DOHH2 (cell line): ENCODE data around the gene PLK1.

ENCODE experiments used
- H3F3A ChIP-seq: fragments of 200-600 bp; sonication (generic), shearing (Covaris generic); 2 replicates; pipeline ENCODE4 v1.6.0; 2016; ENCODE audit warnings: antibody characterized with exemption, mild to moderate bottlenecking; ENCODE audit not compliant: control insufficient read depth, insufficient read depth
- H3K27ac ChIP-seq: fragments of 200-600 bp; sonication (generic); 2 replicates; pipeline ENCODE4 v1.5.1; 2014; ENCODE audit warnings: low read depth, mild to moderate bottlenecking, low read length, moderate library complexity
- H3K27me3 ChIP-seq: fragments of 200-600 bp; sonication (generic); 2 replicates; pipeline ENCODE4 v1.6.1; 2014; ENCODE audit warnings: mild to moderate bottlenecking, low read length, mixed read lengths; ENCODE audit not compliant: control insufficient read depth
- H3K36me3 ChIP-seq: fragments of 200-600 bp; sonication (generic); 2 replicates; pipeline ENCODE4 v1.6.1; 2014; ENCODE audit warnings: mild to moderate bottlenecking, low read length, moderate library complexity, mixed read lengths; ENCODE audit not compliant: control insufficient read depth
- H3K4me1 ChIP-seq: fragments of 200-600 bp; sonication (generic); 2 replicates; pipeline ENCODE4 v1.6.1; 2014; ENCODE audit warnings: mild to moderate bottlenecking, low read length, mixed read lengths; ENCODE audit not compliant: control insufficient read depth
- H3K4me2 ChIP-seq: fragments of 200-600 bp; sonication (generic); 2 replicates; pipeline ENCODE4 v1.6.0; 2014; ENCODE audit warnings: mild to moderate bottlenecking, low read length, moderate library complexity
- H3K4me3 ChIP-seq: fragments of 200-600 bp; sonication (generic); 2 replicates; pipeline ENCODE4 v1.5.1; 2014; ENCODE audit warnings: mild to moderate bottlenecking, low read length, mixed read lengths
- H3K79me2 ChIP-seq: fragments of 200-600 bp; sonication (generic); 2 replicates; pipeline ENCODE4 v1.6.1; 2014; ENCODE audit warnings: mild to moderate bottlenecking, low read length, mixed read lengths; ENCODE audit not compliant: control insufficient read depth
- H3K9me2 ChIP-seq: fragments of 200-600 bp; sonication (generic); replicated peaks from 2 replicates; pipeline ENCODE4 v1.6.1; 2014; ENCODE audit warnings: mild to moderate bottlenecking, low read length, mixed read lengths; ENCODE audit not compliant: control insufficient read depth
- H3K9me3 ChIP-seq: fragments of 200-600 bp; sonication (generic); 2 replicates; pipeline ENCODE4 v1.6.1; 2014; ENCODE audit warnings: antibody characterized with exemption, low read length, mixed read lengths; ENCODE audit not compliant: control insufficient read depth, insufficient read depth
- H4K20me1 ChIP-seq: fragments of 200-600 bp; sonication (generic); 2 replicates; pipeline ENCODE4 v1.6.0; 2014; ENCODE audit warnings: low read depth, mild to moderate bottlenecking, antibody characterized with exemption, low read length, moderate library complexity; ENCODE audit not compliant: control insufficient read depth, insufficient read depth
- CTCF ChIP-seq: fragments of 200-600 bp; sonication (generic); IDR thresholded peaks from one replicate; pipeline ENCODE4 v1.5.1; 2014; ENCODE audit warnings: antibody characterized with exemption, mild to moderate bottlenecking, low read depth, low read length; ENCODE audit not compliant: poor library complexity, severe bottlenecking
- EZH2phosphoT487 ChIP-seq: fragments of 200-600 bp; sonication (generic); IDR thresholded peaks from 2 replicates; pipeline ENCODE4 v1.6.1; 2017; ENCODE audit warnings: borderline replicate concordance, mild to moderate bottlenecking, antibody characterized with exemption, low read length, moderate library complexity, mixed read lengths

Gene PLK1

GRCh38 chr16:23695756-23696155, 17.1 kb downstream of the PLK1 start:
- Histone ChIP-seq H3K79me2 (no peaks in the 10 kb centered on the region), H3K4me2 (no peak overlapping the region), H3K9me3 (no peaks in the 10 kb centered on the region), H4K20me1 (no peaks in the 10 kb centered on the region), H3K27me3 (no peaks in the 10 kb centered on the region), H3K4me1 (peaks cover 12% of the 10 kb centered on the region), H3K36me3 (peaks cover 13% of the 10 kb centered on the region), H3F3A (peaks cover 12% of the 10 kb centered on the region), H3K4me3 (no peak overlapping the region), H3K9me2 (no peaks in the 10 kb centered on the region), H3K27ac (no peak overlapping the region)
- TF ChIP-seq EZH2phosphoT487 (no peak), CTCF (no peak)

GRCh38 chr16:23699100-23699499, 20.4 kb downstream of the PLK1 start:
- H3K27me3 ChIP-seq = peaks cover 4% of the 10 kb centered on the region; the same call in 1 of the 2 replicates
- peak overlapping the region; percentile 35; the same call in 1 of the 2 replicates for H3K4me3 ChIP-seq
- H3K36me3 ChIP-seq = no peaks in the 10 kb centered on the region
- H3K9me2 ChIP-seq = no peaks in the 10 kb centered on the region
- TF ChIP-seq EZH2phosphoT487 = no peak
- no peak for TF ChIP-seq CTCF
- H3K27ac ChIP-seq = no peak overlapping the region
- H3K4me2 ChIP-seq = peak overlapping the region; percentile 50
- H3F3A ChIP-seq = no peaks in the 10 kb centered on the region
- H3K9me3 ChIP-seq = peaks cover 6% of the 10 kb centered on the region; the same call in 1 of the 2 replicates
- H3K4me1 ChIP-seq = peaks cover 12% of the 10 kb centered on the region
- no peaks in the 10 kb centered on the region for H4K20me1 ChIP-seq
- no peaks in the 10 kb centered on the region for H3K79me2 ChIP-seq

GRCh38 chr16:23700093-23700492, 21.4 kb downstream of the PLK1 start:
- peaks cover 4% of the 10 kb centered on the region; the same call in 1 of the 2 replicates for H3K27me3 ChIP-seq
- H3K4me1 ChIP-seq = peaks cover 10% of the 10 kb centered on the region
- no peak for TF ChIP-seq EZH2phosphoT487
- TF ChIP-seq CTCF = no peak
- H3F3A ChIP-seq = no peaks in the 10 kb centered on the region
- H3K27ac ChIP-seq = no peak overlapping the region
- no peak overlapping the region for H3K4me2 ChIP-seq
- H3K79me2 ChIP-seq = no peaks in the 10 kb centered on the region
- H3K4me3 ChIP-seq = no peak overlapping the region
- H3K9me2 ChIP-seq = no peaks in the 10 kb centered on the region
- H3K9me3 ChIP-seq = peaks cover 6% of the 10 kb centered on the region; the same call in 1 of the 2 replicates
- no peaks in the 10 kb centered on the region for H3K36me3 ChIP-seq
- no peaks in the 10 kb centered on the region for H4K20me1 ChIP-seq

- H3K4me1 ChIP-seq = peaks cover 9% of the 10 kb centered on the region
- H3K9me2 ChIP-seq = no peaks in the 10 kb centered on the region
- H3K36me3 ChIP-seq = no peaks in the 10 kb centered on the region
- no peaks in the 10 kb centered on the region for H3F3A ChIP-seq
- peaks cover 6% of the 10 kb centered on the region; the same call in 1 of the 2 replicates for H3K9me3 ChIP-seq
- TF ChIP-seq CTCF (no peak), EZH2phosphoT487 (no peak)
- H3K27ac ChIP-seq = no peak overlapping the region
- H3K4me2 ChIP-seq = no peak overlapping the region
- no peak overlapping the region for H3K4me3 ChIP-seq
- no peaks in the 10 kb centered on the region for H3K79me2 ChIP-seq
- peaks cover 4% of the 10 kb centered on the region; the same call in 1 of the 2 replicates for H3K27me3 ChIP-seq
- no peaks in the 10 kb centered on the region for H4K20me1 ChIP-seq
These were observed 21.8 kb downstream of the PLK1 start for GRCh38 chr16:23700509-23700908.
